Measurements from ENCODE around the gene CDC14A. TPM values are rescaled to one million over a fixed set of nuclear protein-coding genes. Genes with fewer than 3 reads are reported as not detected.
"Not testable (repeated sequence)": the region's sequence is repeated elsewhere in the genome, so short reads cannot be mapped to it uniquely, and the experiment has no call there.

CDC14A gene
- total and polyA plus RNA-seq, 8 donors = 8.9 to 16.4 (median 14.2) TPM

- Histone ChIP-seq H3K9me3 (peaks cover 0 to 20% of the 10 kb centered on the region in 2 donors), H3K36me3 (no peaks in the 10 kb centered on the region), H3K4me3 (no peak overlapping the region), H3K27ac (no peak overlapping the region), H3K4me1 (no peaks in the 10 kb centered on the region), H3K27me3 (no peaks in the 10 kb centered on the region)
- intact Hi-C loops (cut with DNase I) = no loop called here
- DNase-seq = no peak
- TF ChIP-seq CTCF (IDR thresholded peaks at IDR 0.05) = no peak
- ATAC-seq = no peak
These were observed 28.7 kb upstream of the CDC14A start for GRCh38 chr1:100323419-100324106.

GRCh38 chr1:100325415-100326324 is 26.6 kb upstream of the CDC14A start:
- Histone ChIP-seq H3K27me3 (no peaks in the 10 kb centered on the region), H3K4me1 (no peaks in the 10 kb centered on the region), H3K36me3 (no peaks in the 10 kb centered on the region), H3K4me3 (no peak overlapping the region), H3K9me3 (no peaks in the 10 kb centered on the region), H3K27ac (no peak overlapping the region)
- intact Hi-C loops (cut with DNase I) = no loop called here
- no peak for TF ChIP-seq CTCF (IDR thresholded peaks at IDR 0.05)
- no peak for ATAC-seq
- DNase-seq = no peak

GRCh38 chr1:100326325-100326670 is 26.0 kb upstream of the CDC14A start:
- DNase-seq; intact Hi-C loops (cut with DNase I); H3K27me3 ChIP-seq; H3K9me3 ChIP-seq; H3K4me1 ChIP-seq; ATAC-seq; H3K27ac ChIP-seq; H3K36me3 ChIP-seq; H3K4me3 ChIP-seq: not testable (repeated sequence)

- no peak for DNase-seq
- ATAC-seq = no peak
- Histone ChIP-seq H3K27ac (no peak overlapping the region), H3K4me1 (no peaks in the 10 kb centered on the region), H3K4me3 (no peak overlapping the region), H3K27me3 (no peaks in the 10 kb centered on the region), H3K9me3 (no peaks in the 10 kb centered on the region), H3K36me3 (no peaks in the 10 kb centered on the region)
- intact Hi-C loops (cut with DNase I) = no loop called here
- TF ChIP-seq CTCF (IDR thresholded peaks at IDR 0.05) = no peak
These were observed 24.2 kb upstream of the CDC14A start for GRCh38 chr1:100328133-100328532.

- H3K36me3 ChIP-seq; H3K4me3 ChIP-seq; H3K27me3 ChIP-seq; H3K27ac ChIP-seq; H3K9me3 ChIP-seq; H3K4me1 ChIP-seq; intact Hi-C loops (cut with DNase I); DNase-seq; ATAC-seq: not testable (repeated sequence)
These were observed 21.2 kb upstream of the CDC14A start for GRCh38 chr1:100331146-100331545.

- TF ChIP-seq CTCF (IDR thresholded peaks at IDR 0.05) = no peak
- no peaks in the 10 kb centered on the region for H3K27me3 ChIP-seq
- DNase-seq = no peak
- intact Hi-C loops (cut with DNase I) = no loop called here
- no peaks in the 10 kb centered on the region for H3K4me1 ChIP-seq
- H3K27ac ChIP-seq = no peak overlapping the region
- no peak for ATAC-seq
- H3K4me3 ChIP-seq = no peak overlapping the region
- H3K9me3 ChIP-seq = no peaks in the 10 kb centered on the region
- H3K36me3 ChIP-seq = no peaks in the 10 kb centered on the region
These were observed 20.0 kb upstream of the CDC14A start for GRCh38 chr1:100332331-100332730.

All from left lung (tissue), 10 donors.